ENCODE data around the gene ASAP3. TPM values are rescaled to one million over a fixed set of nuclear protein-coding genes. Genes with fewer than 3 reads are reported as not detected.
A peak's percentile ranks its signal among the peaks of the same experiment; 100 is the strongest.

The ASAP3 gene
- total RNA-seq, 1 donor from 2014 or later, result 35.9 TPM

GRCh38 chr1:23444104-23444533 is 39.9 kb downstream of the ASAP3 start:
- intact Hi-C loops (cut with DNase I), result no loop called here
- H3K27me3 ChIP-seq, result no peaks in the 10 kb centered on the region
- peaks cover 16% of the 10 kb centered on the region for H3K4me1 ChIP-seq
- peak overlapping the region; percentile 40 for H3K4me3 ChIP-seq
- no peak for TF ChIP-seq CTCF (IDR thresholded peaks at IDR 0.05)
- DNase-seq, result peak; percentile 79
- peaks cover 1% of the 10 kb centered on the region for H3K36me3 ChIP-seq
- peak; percentile 95 for ATAC-seq
- no peaks in the 10 kb centered on the region for H3K9me3 ChIP-seq
- H3K27ac ChIP-seq, result peak overlapping the region; percentile 75

GRCh38 chr1:23442751-23443150 is 41.2 kb downstream of the ASAP3 start:
- Histone ChIP-seq H3K9me3 (no peaks in the 10 kb centered on the region), H3K27ac (no peak overlapping the region), H3K4me3 (no peak overlapping the region), H3K27me3 (no peaks in the 10 kb centered on the region), H3K36me3 (no peaks in the 10 kb centered on the region), H3K4me1 (peaks cover 16% of the 10 kb centered on the region)
- ATAC-seq, result no peak
- intact Hi-C loops (cut with DNase I), result no loop called here
- no peak for TF ChIP-seq CTCF (IDR thresholded peaks at IDR 0.05)
- DNase-seq, result no peak

- DNase-seq, result no peak
- Histone ChIP-seq H3K27me3 (no peaks in the 10 kb centered on the region), H3K27ac (no peak overlapping the region), H3K4me1 (peaks cover 16% of the 10 kb centered on the region), H3K9me3 (no peaks in the 10 kb centered on the region), H3K36me3 (peaks cover 4% of the 10 kb centered on the region), H3K4me3 (no peak overlapping the region)
- no peak for ATAC-seq
- TF ChIP-seq CTCF (IDR thresholded peaks at IDR 0.05), result no peak
- intact Hi-C loops (cut with DNase I), result no loop called here
These were observed 42.4 kb downstream of the ASAP3 start for GRCh38 chr1:23441446-23442148.

GRCh38 chr1:23438545-23438944 is 45.4 kb downstream of the ASAP3 start:
- no peak for ATAC-seq
- no peak overlapping the region for H3K4me3 ChIP-seq
- no peak for TF ChIP-seq CTCF (IDR thresholded peaks at IDR 0.05)
- no peak for DNase-seq
- no peaks in the 10 kb centered on the region for H3K9me3 ChIP-seq
- no peaks in the 10 kb centered on the region for H3K27me3 ChIP-seq
- H3K4me1 ChIP-seq, result peaks cover 2% of the 10 kb centered on the region
- no peak overlapping the region for H3K27ac ChIP-seq
- intact Hi-C loops (cut with DNase I), result no loop called here
- peaks cover 19% of the 10 kb centered on the region for H3K36me3 ChIP-seq

- Histone ChIP-seq H3K4me3 (no peak overlapping the region), H3K27me3 (no peaks in the 10 kb centered on the region), H3K9me3 (no peaks in the 10 kb centered on the region), H3K27ac (no peak overlapping the region), H3K36me3 (peaks cover 26% of the 10 kb centered on the region), H3K4me1 (no peaks in the 10 kb centered on the region)
- intact Hi-C loops (cut with DNase I), result no loop called here
- DNase-seq (no peak), ATAC-seq (no peak)
- no peak for TF ChIP-seq CTCF (IDR thresholded peaks at IDR 0.05)
These were observed 46.7 kb downstream of the ASAP3 start for GRCh38 chr1:23437355-23437664.
